ENCODE data around the gene MTMR3.
A peak's percentile ranks its signal among the peaks of the same experiment; 100 is the strongest.

The MTMR3 gene

GRCh38 chr22:30020511-30020910 is 137.5 kb downstream of the MTMR3 start:
- no peak overlapping the region for H3K27ac ChIP-seq
- no peak for DNase-seq (ENCODE audit: low read depth, low spot score)

GRCh38 chr22:30021338-30021737 is 138.4 kb downstream of the MTMR3 start:
- DNase-seq (ENCODE audit: low read depth, low spot score), result no peak
- no peak overlapping the region for H3K27ac ChIP-seq

GRCh38 chr22:30021881-30022619 is 139.1 kb downstream of the MTMR3 start:
- no peak overlapping the region for H3K27ac ChIP-seq
- no peak for DNase-seq (ENCODE audit: low read depth, low spot score)

DNA sequence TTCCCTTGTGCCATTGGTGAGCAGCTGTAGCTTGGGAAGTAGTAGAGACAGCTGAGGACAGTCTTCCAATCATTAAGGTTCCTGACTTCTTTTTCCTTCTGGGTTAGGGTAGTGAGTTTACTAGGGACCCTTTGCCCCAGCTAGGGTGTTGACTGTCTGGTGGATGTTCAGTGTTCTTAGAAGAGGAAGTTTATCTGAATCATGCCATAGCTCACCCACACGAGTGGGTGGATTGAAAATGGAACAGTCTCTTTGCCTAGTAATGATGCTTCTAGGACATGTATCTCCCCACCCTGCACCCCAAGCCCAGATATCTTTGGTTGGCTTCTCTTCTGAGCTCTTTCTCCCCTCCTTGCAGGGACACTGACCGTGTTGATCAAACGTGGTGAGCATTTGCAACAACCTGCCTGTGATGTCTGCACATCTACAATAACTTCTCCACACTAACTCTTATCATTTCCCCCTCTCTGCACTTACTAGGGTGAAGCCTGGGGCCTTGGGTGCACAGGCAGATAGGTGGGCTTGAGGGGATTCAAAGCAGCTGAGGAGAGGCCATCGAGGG is 140.2 kb downstream of the MTMR3 start:
- no peak for DNase-seq (ENCODE audit: low read depth, low spot score)

GRCh38 chr22:30024231-30024630 is 141.3 kb downstream of the MTMR3 start:
- peak overlapping the region; percentile 73 for H3K27ac ChIP-seq
- DNase-seq (ENCODE audit: low read depth, low spot score), result no peak

More for the DNA sequence above, 140.2 kb downstream of the MTMR3 start:
- H3K27ac ChIP-seq, result no peak overlapping the region

DNA sequence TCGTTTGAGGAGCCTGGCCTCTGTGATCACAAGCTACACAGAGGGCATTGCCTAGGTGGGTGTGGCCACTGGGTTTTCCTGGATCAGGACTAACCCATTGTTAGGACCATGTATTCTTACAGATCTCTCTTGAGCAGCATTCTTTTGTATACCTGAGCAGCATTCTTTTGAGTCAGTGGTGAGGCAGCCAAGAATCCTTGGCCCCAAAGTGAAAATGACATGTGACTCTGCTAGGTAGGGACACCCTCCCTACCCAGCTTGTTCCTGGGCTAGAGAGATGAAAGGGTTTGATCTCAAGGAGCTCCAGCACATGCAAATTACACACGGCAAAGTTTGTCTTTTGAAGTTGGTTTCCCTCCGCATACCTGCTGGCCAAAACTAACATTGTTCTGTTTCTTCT is 142.2 kb downstream of the MTMR3 start:
- peak overlapping the region; percentile 73 for H3K27ac ChIP-seq
- DNase-seq (ENCODE audit: low read depth, low spot score), result no peak

GRCh38 chr22:30026756-30027155 is 143.8 kb downstream of the MTMR3 start:
- H3K27ac ChIP-seq, result peak overlapping the region; percentile 73
- no peak for DNase-seq (ENCODE audit: low read depth, low spot score)

GRCh38 chr22:30027169-30027568 is 144.2 kb downstream of the MTMR3 start:
- peak overlapping the region; percentile 73 for H3K27ac ChIP-seq
- no peak for DNase-seq (ENCODE audit: low read depth, low spot score)

GRCh38 chr22:30027791-30028190 is 144.8 kb downstream of the MTMR3 start:
- DNase-seq (ENCODE audit: low read depth, low spot score), result no peak
- peak overlapping the region; percentile 73 for H3K27ac ChIP-seq

DNA sequence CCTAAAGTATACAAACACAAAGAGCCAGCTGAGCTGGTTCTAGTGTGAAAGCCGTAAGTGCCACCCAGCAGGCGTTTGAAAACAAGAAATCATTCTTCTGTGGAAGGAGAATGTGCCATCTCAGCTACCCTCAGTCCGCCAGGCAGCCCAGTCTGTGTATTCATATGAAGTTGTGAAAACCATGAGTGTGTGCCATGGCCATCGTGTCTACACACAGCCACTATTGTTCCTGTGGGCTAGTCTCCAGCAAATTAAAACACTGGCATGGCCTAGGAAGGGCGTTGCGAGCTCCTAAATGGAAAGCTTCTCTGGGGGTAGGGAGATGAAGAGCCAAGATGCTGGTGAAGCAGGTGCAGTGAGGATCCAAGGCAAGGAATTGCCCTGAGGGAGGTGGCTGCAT is 145.8 kb downstream of the MTMR3 start:
- no peak for DNase-seq (ENCODE audit: low read depth, low spot score)
- H3K27ac ChIP-seq, result no peak overlapping the region

DNA sequence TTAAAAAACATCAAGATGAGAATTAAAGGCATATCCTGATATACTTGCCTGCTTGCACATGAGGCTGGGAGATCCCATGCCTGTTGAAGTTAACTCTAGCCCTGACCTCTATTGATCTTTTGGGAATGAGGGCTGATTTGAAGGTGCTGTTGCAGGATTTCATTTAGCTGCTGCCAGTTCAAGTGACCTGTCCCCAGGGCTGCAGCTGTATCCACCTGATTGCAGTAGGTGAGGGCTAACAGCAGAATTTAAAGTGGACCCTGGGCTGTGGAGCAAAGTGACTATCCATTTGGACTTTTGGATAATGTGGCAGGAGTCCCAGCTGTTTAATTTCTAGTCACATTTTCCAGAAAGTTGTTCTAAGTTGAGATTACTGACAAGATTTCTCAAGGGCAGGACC is 146.5 kb downstream of the MTMR3 start:
- H3K27ac ChIP-seq, result no peak overlapping the region
- no peak for DNase-seq (ENCODE audit: low read depth, low spot score)

DNA sequence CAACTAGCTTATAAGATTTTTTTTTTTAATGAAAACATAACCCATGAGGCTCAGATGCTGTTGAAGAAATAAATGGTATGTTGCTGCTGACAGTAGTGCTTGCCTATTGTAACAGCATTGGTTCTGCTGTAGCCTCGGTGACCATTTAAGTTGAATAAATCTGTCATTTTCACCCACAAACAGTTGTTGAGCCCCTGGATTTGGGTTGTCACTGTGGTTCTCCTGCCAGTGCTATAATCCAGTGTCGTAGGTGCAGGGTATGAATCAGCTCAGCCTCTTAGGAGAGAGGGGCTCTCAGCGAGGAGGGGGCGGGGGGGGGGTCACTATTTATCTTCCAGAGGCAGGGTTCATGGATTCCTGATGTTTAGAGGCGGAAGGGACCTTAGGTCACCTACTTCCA is 147.4 kb downstream of the MTMR3 start:
- no peak overlapping the region for H3K27ac ChIP-seq
- DNase-seq (ENCODE audit: low read depth, low spot score), result no peak

- DNase-seq (ENCODE audit: low read depth, low spot score), result no peak
- no peak overlapping the region for H3K27ac ChIP-seq
These were observed 148.4 kb downstream of the MTMR3 start for GRCh38 chr22:30031328-30031727.

DNA sequence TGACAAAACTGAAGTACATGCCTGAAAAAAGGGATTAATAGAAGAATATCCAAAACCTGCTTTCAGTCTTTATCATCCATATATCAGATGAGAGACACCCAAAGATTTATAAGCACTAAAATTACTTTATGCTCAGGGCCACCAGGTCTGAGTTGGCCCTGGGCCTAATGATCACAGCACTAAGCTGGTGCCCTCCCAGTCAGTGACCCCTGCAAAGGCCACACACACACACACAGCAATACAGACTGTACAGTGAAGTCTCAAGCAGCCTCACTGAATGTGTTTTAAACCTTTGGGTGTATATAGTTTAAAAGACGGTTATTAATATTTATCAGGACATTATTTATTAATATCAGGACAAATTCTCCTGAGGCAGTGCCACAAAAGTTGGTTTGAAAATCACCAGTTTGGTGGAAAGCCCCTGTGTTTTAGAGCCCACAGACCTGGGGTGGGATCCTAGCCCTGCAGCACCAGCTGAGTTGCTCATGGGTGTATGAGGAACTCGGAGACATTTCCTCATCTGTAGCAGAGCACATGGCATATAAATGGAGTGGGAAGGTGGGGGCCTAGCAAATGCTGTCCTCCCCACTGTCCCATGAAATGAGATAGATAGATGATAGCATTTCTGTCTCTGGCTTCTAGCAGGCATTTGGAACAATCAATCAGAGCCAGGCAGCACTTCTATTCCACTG is 148.9 kb downstream of the MTMR3 start:
- H3K27ac ChIP-seq, result no peak overlapping the region

DNA sequence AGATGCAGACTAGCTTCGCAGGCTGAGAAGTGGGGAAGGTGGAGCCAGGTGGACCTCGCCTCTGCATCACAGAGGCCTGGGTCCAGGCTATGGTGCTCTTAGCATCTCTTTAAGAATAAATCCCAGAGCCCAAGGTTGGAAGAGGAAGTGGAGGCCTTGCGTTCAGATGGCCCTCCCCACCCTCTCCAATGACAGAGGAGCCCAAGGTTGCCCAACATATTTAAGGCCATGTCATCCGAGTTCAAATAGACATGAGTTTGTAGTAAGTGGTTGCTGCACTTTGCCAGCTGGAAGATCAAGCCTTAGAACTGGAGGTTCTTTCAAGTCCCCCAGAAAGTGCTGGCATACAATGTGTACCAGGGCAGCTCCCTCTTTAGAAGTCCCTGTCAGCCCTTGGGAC is 150.2 kb downstream of the MTMR3 start:
- DNase-seq (ENCODE audit: low read depth, low spot score), result no peak
- no peak overlapping the region for H3K27ac ChIP-seq

More for the DNA sequence above, 148.9 kb downstream of the MTMR3 start:
- no peak for DNase-seq (ENCODE audit: low read depth, low spot score)

DNA sequence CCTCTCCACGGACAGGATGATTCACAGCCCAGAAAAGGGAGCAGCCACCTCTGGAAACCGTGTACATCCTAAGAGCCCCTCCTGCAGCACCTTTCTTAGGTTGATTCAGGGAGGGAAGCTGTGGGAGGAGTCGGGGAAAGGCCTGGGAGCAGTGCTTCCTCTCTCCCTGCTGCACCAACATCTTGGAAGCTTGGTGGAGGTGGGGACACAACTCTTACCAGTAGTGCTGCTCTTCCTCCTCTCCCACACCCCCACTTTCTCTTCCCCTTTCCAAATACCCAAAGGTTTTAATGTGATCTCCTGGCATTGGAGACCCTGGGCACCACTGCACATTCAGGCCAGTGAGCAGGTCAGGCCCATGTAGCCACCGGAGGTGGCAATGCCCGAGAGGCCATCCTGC is 150.9 kb downstream of the MTMR3 start:
- no peak for DNase-seq (ENCODE audit: low read depth, low spot score)

DNA sequence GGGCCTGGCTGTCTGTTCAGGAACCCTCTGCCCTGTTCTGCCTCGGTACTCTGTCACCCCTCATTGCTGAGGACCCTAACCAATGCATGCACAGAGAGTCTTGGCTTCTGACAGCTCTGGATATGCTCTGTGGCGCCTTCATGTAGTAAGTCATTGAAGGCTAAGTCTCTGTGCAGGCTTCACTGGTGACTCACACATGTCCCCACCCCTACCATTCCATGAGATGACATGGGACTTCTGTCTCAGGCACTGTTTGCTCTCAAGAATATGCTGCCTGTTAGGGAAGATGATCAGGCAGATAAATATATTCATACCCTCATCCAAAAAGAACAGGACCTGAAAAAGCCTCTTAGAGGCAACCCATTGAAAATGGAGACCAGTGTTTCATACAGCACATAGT is 153.7 kb downstream of the MTMR3 start:
- peak overlapping the region; percentile 43 for H3K27ac ChIP-seq
- no peak for DNase-seq (ENCODE audit: low read depth, low spot score)

More for the DNA sequence above, 150.9 kb downstream of the MTMR3 start:
- no peak overlapping the region for H3K27ac ChIP-seq

DNA sequence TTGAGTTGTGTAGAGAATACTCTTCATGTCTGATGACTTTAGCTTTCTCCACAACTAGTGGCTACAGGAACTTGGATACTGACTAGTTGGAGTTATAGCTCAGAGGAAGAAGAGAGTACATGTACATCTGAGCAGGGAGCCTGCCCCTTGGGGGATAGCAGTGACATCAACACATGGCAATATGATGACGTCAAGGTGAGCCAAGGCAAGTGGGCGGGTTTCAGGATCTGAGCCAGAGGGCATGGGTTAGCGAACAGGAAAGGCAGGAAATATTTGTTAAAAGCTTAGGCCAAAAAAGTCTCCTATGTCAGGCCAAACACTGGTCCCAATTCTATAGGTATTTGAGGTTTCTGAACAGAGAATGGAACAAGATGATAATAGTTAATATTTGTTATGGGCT is 155.2 kb downstream of the MTMR3 start:
- peak overlapping the region; percentile 43 for H3K27ac ChIP-seq
- DNase-seq (ENCODE audit: low read depth, low spot score), result no peak

- DNase-seq (ENCODE audit: low read depth, low spot score), result no peak
- no peak overlapping the region for H3K27ac ChIP-seq
These were observed 157.7 kb downstream of the MTMR3 start for GRCh38 chr22:30040499-30041260.

DNA sequence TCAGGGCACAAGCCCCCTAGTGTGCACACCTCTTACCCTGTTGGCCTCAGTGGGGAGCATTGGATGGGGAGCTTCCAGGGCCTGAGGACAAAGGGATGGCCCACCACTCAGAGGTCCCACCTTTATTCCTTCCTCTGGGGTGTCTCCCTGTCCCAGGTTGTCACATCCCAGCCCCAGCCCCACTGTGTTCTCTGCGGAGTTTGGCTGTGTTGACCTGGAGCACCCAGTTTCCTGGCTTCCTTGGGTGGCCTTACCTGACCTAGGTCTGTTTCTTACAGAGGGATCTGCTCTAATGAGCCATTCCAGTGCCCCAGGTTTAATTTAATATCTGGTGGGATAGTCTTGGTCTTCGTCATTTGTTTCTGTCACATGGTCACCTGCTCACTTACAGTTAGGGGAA is 158.5 kb downstream of the MTMR3 start:
- DNase-seq (ENCODE audit: low read depth, low spot score), result no peak
- H3K27ac ChIP-seq, result no peak overlapping the region

GRCh38 chr22:30041881-30042280 is 158.9 kb downstream of the MTMR3 start:
- DNase-seq (ENCODE audit: low read depth, low spot score), result no peak
- no peak overlapping the region for H3K27ac ChIP-seq

All from epithelial cell of prostate (primary cell).